Measurements from ENCODE around the gene TMPRSS7. TPM values are rescaled to one million over a fixed set of nuclear protein-coding genes. Genes with fewer than 3 reads are reported as not detected.

Gene TMPRSS7
- total and polyA plus RNA-seq, 2 of the 8 experiments (the other 6 are each of a cell fraction or from before 2014, with no cell fraction given), result not detected

DNA sequence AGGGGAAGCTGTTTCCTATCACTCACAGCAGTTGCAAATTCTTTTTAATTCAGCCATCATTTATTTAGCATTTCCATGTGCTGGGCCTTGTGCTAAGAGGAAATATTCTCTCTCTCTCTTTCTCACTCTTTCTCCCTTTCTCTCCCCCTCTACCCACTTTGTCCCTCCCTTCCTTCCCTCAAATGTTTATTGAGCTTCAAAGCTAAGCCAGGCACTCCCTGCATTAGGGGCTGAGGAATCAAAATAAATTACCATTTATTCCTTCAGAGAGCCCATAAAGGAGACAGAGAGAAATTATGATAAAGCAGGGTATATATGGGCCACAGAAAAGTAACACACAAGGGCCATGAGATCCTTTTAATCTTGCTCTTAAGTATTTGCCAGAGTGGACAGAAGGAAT lies 6.8 kb downstream of the TMPRSS7 start:
- FAIRE-seq (no peak), DNase-seq (ENCODE audit: low read depth in 1 of 2, low spot score in 2 of 2) (no peak)
- no peak overlapping the region for H2BK15ac ChIP-seq (ENCODE audit: low read length)
- no peak overlapping the region for H3K14ac ChIP-seq (ENCODE audit: insufficient read length)
- TF ChIP-seq POLR2AphosphoS5 (IDR thresholded peaks at IDR 0.05; ENCODE audit: low read depth, low read length) (no peak), ATF3 (IDR thresholded peaks at IDR 0.05; ENCODE audit: insufficient read depth, low read depth, low read length) (no peak), ZNF274 (IDR thresholded peaks at IDR 0.05; ENCODE audit: borderline replicate concordance, extremely low read depth, low read length) (no peak), EGR1 (IDR thresholded peaks at IDR 0.05; ENCODE audit: borderline replicate concordance, low read depth, low read length) (no peak), JUN (IDR thresholded peaks at IDR 0.05; ENCODE audit: low read depth, low read length) (no peak), MAFK (IDR thresholded peaks at IDR 0.05; ENCODE audit: low read depth, low read length) (no peak), YY1 (IDR thresholded peaks at IDR 0.05; ENCODE audit: low read depth, low read length) (no peak), E2F6 (IDR thresholded peaks at IDR 0.05) (no peak)
- TF ChIP-seq, protein P1, sequence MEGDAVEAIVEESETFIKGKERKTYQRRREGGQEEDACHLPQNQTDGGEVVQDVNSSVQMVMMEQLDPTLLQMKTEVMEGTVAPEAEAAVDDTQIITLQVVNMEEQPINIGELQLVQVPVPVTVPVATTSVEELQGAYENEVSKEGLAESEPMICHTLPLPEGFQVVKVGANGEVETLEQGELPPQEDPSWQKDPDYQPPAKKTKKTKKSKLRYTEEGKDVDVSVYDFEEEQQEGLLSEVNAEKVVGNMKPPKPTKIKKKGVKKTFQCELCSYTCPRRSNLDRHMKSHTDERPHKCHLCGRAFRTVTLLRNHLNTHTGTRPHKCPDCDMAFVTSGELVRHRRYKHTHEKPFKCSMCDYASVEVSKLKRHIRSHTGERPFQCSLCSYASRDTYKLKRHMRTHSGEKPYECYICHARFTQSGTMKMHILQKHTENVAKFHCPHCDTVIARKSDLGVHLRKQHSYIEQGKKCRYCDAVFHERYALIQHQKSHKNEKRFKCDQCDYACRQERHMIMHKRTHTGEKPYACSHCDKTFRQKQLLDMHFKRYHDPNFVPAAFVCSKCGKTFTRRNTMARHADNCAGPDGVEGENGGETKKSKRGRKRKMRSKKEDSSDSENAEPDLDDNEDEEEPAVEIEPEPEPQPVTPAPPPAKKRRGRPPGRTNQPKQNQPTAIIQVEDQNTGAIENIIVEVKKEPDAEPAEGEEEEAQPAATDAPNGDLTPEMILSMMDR (IDR thresholded peaks at IDR 0.05; ENCODE audit: control extremely low read depth in 1 of 3, insufficient read depth in 1 of 3, low read depth in 1 of 3, low read length in 3 of 3), result no peak
- H3K27me3 ChIP-seq (replicated peaks in 1 of 4; ENCODE audit: control insufficient read depth in 3 of 4, extremely low read depth in 1 of 4, insufficient read depth in 3 of 4, low read length in 3 of 4), result no peaks in the 10 kb centered on the region
- no peak overlapping the region for H3K18ac ChIP-seq (ENCODE audit: extremely low read depth, low read length)
- no peak overlapping the region for H2BK5ac ChIP-seq (ENCODE audit: low read depth, low read length)
- H3K4me1 ChIP-seq (replicated peaks in 1 of 4; ENCODE audit: control insufficient read depth in 3 of 4, insufficient read depth in 4 of 4, low read length in 3 of 4), result peaks cover 0 to 3% (median 0%) of the 10 kb centered on the region in 4 experiments; a peak in 3 of 7 replicates
- no peaks in the 10 kb centered on the region for H3K79me1 ChIP-seq (ENCODE audit: low read depth, low read length)
- no peak overlapping the region for H3K4me2 ChIP-seq (ENCODE audit: insufficient read depth in 1 of 2, low read depth in 2 of 2, low read length in 2 of 2)
- peak overlapping the region; percentile 72; the same call in 1 of the 2 replicates for H2AFZ ChIP-seq (ENCODE audit: low read length)
- no peaks in the 10 kb centered on the region for H3K79me2 ChIP-seq (ENCODE audit: control insufficient read depth in 1 of 2, insufficient read depth in 2 of 2, low read length in 2 of 2)
- no peak overlapping the region for H2BK20ac ChIP-seq (ENCODE audit: low read length)
- no peak overlapping the region for H3K4ac ChIP-seq (replicated peaks; ENCODE audit: insufficient read length, low read depth, low read length)
- ChIA-PET CTCF (ENCODE audit: partially characterized antibody) (interaction anchor here (0.7 to 5.6 kb wide), 10 partner anchors 8 to 1702 kb away, joined by 3 to 42 read pairs (median 4); partner anchors contain the start of genes ABHD10 and TMPRSS7), POLR2A (ENCODE audit: partially characterized antibody) (interaction anchor here (1.2 kb wide), 1 partner anchor 43 kb away, joined by 5 read pairs; the partner anchor contains the start of gene TAGLN3)
- no peak overlapping the region for H4K8ac ChIP-seq (ENCODE audit: extremely low read depth, insufficient read depth, low read length)
- H4K91ac ChIP-seq (replicated peaks; ENCODE audit: insufficient read length, low read length), result no peak overlapping the region
- H2BK12ac ChIP-seq (ENCODE audit: low read depth, low read length), result no peak overlapping the region
- H3K9me3 ChIP-seq (ENCODE audit: insufficient read depth in 2 of 2, low read depth in 1 of 2, low read length in 1 of 2), result peaks cover 5 to 11% of the 10 kb centered on the region in 2 experiments; a peak in 2 of 4 replicates
- no peaks in the 10 kb centered on the region for H3K23me2 ChIP-seq (ENCODE audit: low read depth, low read length)
- H4K5ac ChIP-seq (ENCODE audit: insufficient read length, low read depth, low read length), result no peak overlapping the region
- H3K56ac ChIP-seq (replicated peaks; ENCODE audit: insufficient read length, low read depth, low read length), result no peak overlapping the region
- no peak overlapping the region for H3K23ac ChIP-seq (ENCODE audit: insufficient read length)
- no peak overlapping the region for H2AK5ac ChIP-seq (ENCODE audit: low read depth, low read length)
- no peak overlapping the region for H3K27ac ChIP-seq (ENCODE audit: low read depth, low read length)
- 0 out of 8 replicates have a peak, but pooled peaks cover 0 to 4% (median 0%) of the 10 kb centered on the region in 4 experiments for H3K36me3 ChIP-seq (ENCODE audit: control insufficient read depth in 2 of 4, insufficient read depth in 4 of 4, low read length in 3 of 4)
- H3K9ac ChIP-seq (replicated peaks in 1 of 4; ENCODE audit: extremely low read depth in 1 of 4, low read depth in 3 of 4, low read length in 3 of 4), result no peak overlapping the region
- H2BK120ac ChIP-seq (replicated peaks; ENCODE audit: low read depth, low read length), result no peak overlapping the region
- H4K20me1 ChIP-seq (replicated peaks in 1 of 2; ENCODE audit: control insufficient read depth in 1 of 2, insufficient read depth in 2 of 2, low read length in 2 of 2), result no peaks in the 10 kb centered on the region
- H3K4me3 ChIP-seq (ENCODE audit: extremely low read depth in 1 of 4, insufficient read depth in 2 of 4, low read depth in 3 of 4, low read length in 4 of 4), result no peak overlapping the region
